ENCODE data around the gene PPARGC1A. TPM values are rescaled to one million over a fixed set of nuclear protein-coding genes. Genes with fewer than 3 reads are reported as not detected.
A peak's percentile ranks its signal among the peaks of the same experiment; 100 is the strongest.

Gene PPARGC1A
- total and polyA plus RNA-seq, 2 experiments from 2014 or later = 17.7 to 42.3 TPM

GRCh38 chr4:23814996-23815660, 74.7 kb downstream of the PPARGC1A start:
- Histone ChIP-seq H3K36me3 (peaks cover 45% of the 10 kb centered on the region), H3K9me3 (ENCODE audit: low read depth) (no peaks in the 10 kb centered on the region), H3K27ac (no peak overlapping the region), H3K4me1 (ENCODE audit: low read depth) (peaks cover 28% of the 10 kb centered on the region), H3K27me3 (no peaks in the 10 kb centered on the region), H3K4me3 (no peak overlapping the region)
- no peak for DNase-seq (ENCODE audit: low read depth in 1 of 2, low spot score in 1 of 2)
- TF ChIP-seq, protein P1, sequence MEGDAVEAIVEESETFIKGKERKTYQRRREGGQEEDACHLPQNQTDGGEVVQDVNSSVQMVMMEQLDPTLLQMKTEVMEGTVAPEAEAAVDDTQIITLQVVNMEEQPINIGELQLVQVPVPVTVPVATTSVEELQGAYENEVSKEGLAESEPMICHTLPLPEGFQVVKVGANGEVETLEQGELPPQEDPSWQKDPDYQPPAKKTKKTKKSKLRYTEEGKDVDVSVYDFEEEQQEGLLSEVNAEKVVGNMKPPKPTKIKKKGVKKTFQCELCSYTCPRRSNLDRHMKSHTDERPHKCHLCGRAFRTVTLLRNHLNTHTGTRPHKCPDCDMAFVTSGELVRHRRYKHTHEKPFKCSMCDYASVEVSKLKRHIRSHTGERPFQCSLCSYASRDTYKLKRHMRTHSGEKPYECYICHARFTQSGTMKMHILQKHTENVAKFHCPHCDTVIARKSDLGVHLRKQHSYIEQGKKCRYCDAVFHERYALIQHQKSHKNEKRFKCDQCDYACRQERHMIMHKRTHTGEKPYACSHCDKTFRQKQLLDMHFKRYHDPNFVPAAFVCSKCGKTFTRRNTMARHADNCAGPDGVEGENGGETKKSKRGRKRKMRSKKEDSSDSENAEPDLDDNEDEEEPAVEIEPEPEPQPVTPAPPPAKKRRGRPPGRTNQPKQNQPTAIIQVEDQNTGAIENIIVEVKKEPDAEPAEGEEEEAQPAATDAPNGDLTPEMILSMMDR (IDR thresholded peaks at IDR 0.05; ENCODE audit: low read depth, low read length) = no peak

DNA sequence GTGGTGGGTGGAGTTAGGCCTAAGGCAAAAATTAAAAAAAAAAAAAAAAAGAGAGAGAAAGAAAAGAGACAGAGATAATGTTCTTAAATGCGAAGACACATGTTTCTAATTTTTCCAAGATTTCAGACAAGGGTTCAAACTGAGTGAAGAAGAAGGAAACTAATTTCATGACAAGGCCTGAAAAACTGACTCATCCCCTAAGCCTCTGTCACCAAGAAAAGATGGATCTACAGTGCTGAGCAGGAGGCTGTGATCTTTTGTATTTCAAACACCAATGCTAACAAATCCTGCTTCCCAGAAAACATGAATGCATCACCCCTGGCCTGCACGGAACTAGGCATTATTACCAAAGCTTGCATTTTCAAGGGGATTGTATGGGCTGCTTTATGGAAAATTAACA, 75.3 kb downstream of the PPARGC1A start:
- Histone ChIP-seq H3K27ac (no peak overlapping the region), H3K36me3 (peaks cover 46% of the 10 kb centered on the region), H3K4me1 (ENCODE audit: low read depth) (peaks cover 25% of the 10 kb centered on the region), H3K9me3 (ENCODE audit: low read depth) (no peaks in the 10 kb centered on the region), H3K4me3 (no peak overlapping the region), H3K27me3 (no peaks in the 10 kb centered on the region)
- DNase-seq (ENCODE audit: low read depth in 1 of 2, low spot score in 1 of 2) = no peak
- TF ChIP-seq, protein P1 (IDR thresholded peaks at IDR 0.05; ENCODE audit: low read depth, low read length) = no peak

GRCh38 chr4:23811161-23811560, 78.7 kb downstream of the PPARGC1A start:
- TF ChIP-seq, protein P1 (IDR thresholded peaks at IDR 0.05; ENCODE audit: low read depth, low read length) = no peak
- no peak overlapping the region for H3K4me3 ChIP-seq
- H3K36me3 ChIP-seq = peaks cover 68% of the 10 kb centered on the region
- H3K9me3 ChIP-seq (ENCODE audit: low read depth) = no peaks in the 10 kb centered on the region
- DNase-seq (ENCODE audit: low read depth in 1 of 2, low spot score in 1 of 2) = no peak
- H3K27ac ChIP-seq = no peak overlapping the region
- H3K4me1 ChIP-seq (ENCODE audit: low read depth) = no peaks in the 10 kb centered on the region
- H3K27me3 ChIP-seq = no peaks in the 10 kb centered on the region

DNA sequence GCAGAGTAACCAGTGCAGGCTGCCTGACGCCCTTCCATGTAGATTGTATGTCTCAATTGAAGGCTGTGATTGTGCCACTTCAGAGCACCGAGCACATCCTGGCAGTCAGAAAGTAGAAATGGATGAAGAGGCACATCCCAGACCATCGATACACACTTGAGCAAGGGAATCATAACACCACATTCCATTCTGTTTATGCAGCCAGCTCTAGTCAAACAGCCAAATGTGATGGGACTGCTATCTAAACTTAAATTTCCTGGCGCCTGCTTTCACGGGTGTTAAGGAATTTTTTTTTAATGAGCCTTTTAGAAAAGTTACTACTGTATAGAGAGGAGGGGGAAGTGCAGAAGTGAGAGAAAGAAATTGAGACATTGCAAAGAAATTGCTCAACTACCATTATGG, 84.4 kb downstream of the PPARGC1A start:
- TF ChIP-seq, protein P1 (IDR thresholded peaks at IDR 0.05; ENCODE audit: low read depth, low read length) = no peak

DNA sequence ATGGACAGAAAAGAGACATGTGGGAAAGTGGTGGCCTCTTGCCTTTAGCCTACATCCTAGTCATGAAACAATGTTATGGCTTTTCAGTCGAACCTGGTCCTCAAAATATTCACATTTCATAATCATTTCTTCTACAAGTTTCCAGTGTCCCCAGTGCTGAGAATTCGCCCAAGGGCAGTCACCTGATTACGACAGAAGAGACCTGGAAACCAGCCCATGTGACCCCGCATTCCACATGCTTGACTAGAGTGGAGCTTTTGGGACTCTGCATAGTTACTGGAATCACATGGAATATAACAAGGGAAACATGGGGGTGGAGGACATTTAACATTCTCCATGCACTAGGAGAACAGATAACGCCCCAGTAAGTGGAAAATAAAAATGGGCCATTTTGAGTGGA, 100.1 kb downstream of the PPARGC1A start:
- no peak overlapping the region for H3K4me3 ChIP-seq
- TF ChIP-seq, protein P1 (IDR thresholded peaks at IDR 0.05; ENCODE audit: low read depth, low read length) = no peak
- H3K36me3 ChIP-seq = peaks cover 31% of the 10 kb centered on the region
- no peaks in the 10 kb centered on the region for H3K27me3 ChIP-seq
- no peaks in the 10 kb centered on the region for H3K4me1 ChIP-seq (ENCODE audit: low read depth)
- H3K9me3 ChIP-seq (ENCODE audit: low read depth) = no peaks in the 10 kb centered on the region
- peak; percentile 46 to 58 for DNase-seq (ENCODE audit: low read depth in 1 of 2, low spot score in 1 of 2)
- H3K27ac ChIP-seq = no peak overlapping the region

More for the DNA sequence above, 84.4 kb downstream of the PPARGC1A start:
- Histone ChIP-seq H3K4me3 (no peak overlapping the region), H3K9me3 (ENCODE audit: low read depth) (no peaks in the 10 kb centered on the region), H3K4me1 (ENCODE audit: low read depth) (no peaks in the 10 kb centered on the region), H3K36me3 (peaks cover 49% of the 10 kb centered on the region), H3K27ac (no peak overlapping the region), H3K27me3 (no peaks in the 10 kb centered on the region)
- peak in 1 of 2 donors; percentile 30 for DNase-seq (ENCODE audit: low read depth in 1 of 2, low spot score in 1 of 2)
